22Rv1 (cell line): ENCODE measurements around the gene LTB4R.

Experiments
- H3K27ac ChIP-seq: fragments of 450-650 bp; 2 replicates; pipeline ENCODE4 v1.5.1; 2017
- CTCF ChIP-seq: fragments of 450-650 bp; IDR thresholded peaks from 2 replicates; pipeline ENCODE4 v1.5.1; 2017; ENCODE audit warnings: mild to moderate bottlenecking
- ZFX ChIP-seq: fragments of 450-650 bp; IDR thresholded peaks from 2 replicates; pipeline ENCODE4 v1.6.1; 2017; ENCODE audit warnings: antibody characterized with exemption, borderline replicate concordance

The LTB4R gene

GRCh38 chr14:24272467-24272866, 38.8 kb upstream of the LTB4R start:
- no peak overlapping the region for H3K27ac ChIP-seq
- no peak for TF ChIP-seq ZFX
- no peak for TF ChIP-seq CTCF

GRCh38 chr14:24273422-24273998, 37.8 kb upstream of the LTB4R start:
- TF ChIP-seq ZFX (no peak), CTCF (peak; percentile 22; the same call in 1 of the 2 replicates)
- peak overlapping the region; percentile 10; the same call in 1 of the 2 replicates for H3K27ac ChIP-seq

- TF ChIP-seq CTCF (no peak), ZFX (no peak)
- peak overlapping the region; percentile 10; the same call in 1 of the 2 replicates for H3K27ac ChIP-seq
Observed at GRCh38 chr14:24274101-24274543, 37.2 kb upstream of the LTB4R start.

- no peak overlapping the region for H3K27ac ChIP-seq
- TF ChIP-seq CTCF, result no peak
- no peak for TF ChIP-seq ZFX
Observed at GRCh38 chr14:24277071-24277470, 34.2 kb upstream of the LTB4R start.

GRCh38 chr14:24277606-24278321, 33.5 kb upstream of the LTB4R start:
- no peak for TF ChIP-seq ZFX
- no peak for TF ChIP-seq CTCF
- H3K27ac ChIP-seq, result no peak overlapping the region

- H3K27ac ChIP-seq, result no peak overlapping the region
- no peak for TF ChIP-seq ZFX
- TF ChIP-seq CTCF, result no peak
Observed at GRCh38 chr14:24278424-24278823, 32.9 kb upstream of the LTB4R start.
